K562 treated with DMSO at 1 percent for 12 hours (cell line): ENCODE data around the gene CYTH1. TPM values are rescaled to one million over a fixed set of nuclear protein-coding genes. Genes with fewer than 3 reads are reported as not detected.

Experiments
- total RNA-seq: library from RNA; unstranded; fragments of 300-600 nt; gene quantifications from 2 replicates; pipeline ENCODE4 v1.2.3, GENCODE V29; 2022; ENCODE audit not compliant: insufficient read depth

CYTH1 gene, protein sequence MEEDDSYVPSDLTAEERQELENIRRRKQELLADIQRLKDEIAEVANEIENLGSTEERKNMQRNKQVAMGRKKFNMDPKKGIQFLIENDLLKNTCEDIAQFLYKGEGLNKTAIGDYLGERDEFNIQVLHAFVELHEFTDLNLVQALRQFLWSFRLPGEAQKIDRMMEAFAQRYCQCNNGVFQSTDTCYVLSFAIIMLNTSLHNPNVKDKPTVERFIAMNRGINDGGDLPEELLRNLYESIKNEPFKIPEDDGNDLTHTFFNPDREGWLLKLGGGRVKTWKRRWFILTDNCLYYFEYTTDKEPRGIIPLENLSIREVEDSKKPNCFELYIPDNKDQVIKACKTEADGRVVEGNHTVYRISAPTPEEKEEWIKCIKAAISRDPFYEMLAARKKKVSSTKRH
- 25.0 and 38.3 TPM in 2 replicates for total RNA-seq

DNA sequence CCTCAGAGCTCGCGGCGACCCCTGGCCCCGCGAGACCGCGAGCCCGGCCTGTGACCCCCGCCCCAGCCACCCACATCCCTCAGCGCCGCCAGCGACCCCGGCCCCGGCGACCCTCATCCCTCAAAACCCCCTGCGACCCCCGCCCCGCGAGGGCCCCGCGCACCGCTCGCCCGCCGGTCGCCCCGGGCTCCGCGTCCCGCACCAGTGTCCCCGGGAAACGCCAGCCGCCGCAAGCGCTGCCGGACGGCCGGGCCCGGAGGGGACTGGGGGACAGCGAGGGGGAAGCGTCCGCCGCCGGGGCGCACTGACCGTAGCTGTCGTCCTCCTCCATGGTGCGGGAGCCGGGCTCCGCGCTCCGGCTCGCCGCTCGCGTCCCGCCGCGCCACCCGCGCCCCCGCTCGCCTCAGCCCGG lies at the start of gene CYTH1:
Gene CYTH1, minus strand, starts transcription at position 381 of the 412 bp plus-strand sequence. Its CDS starts 50 bp downstream, at position 331.

Other genes with a start within 250 kb of the CYTH1 start
- not detected in 2 replicates for gene DNAH17, start 204.9 kb downstream of the CYTH1 start, total RNA-seq
- gene USP36, start 58.5 kb upstream of the CYTH1 start, total RNA-seq = 15.4 and 23.1 TPM in 2 replicates
- gene CEP295NL, start 120.9 kb upstream of the CYTH1 start, total RNA-seq = not detected in 2 replicates
- gene TIMP2, start 143.1 kb upstream of the CYTH1 start, total RNA-seq = not detected in 2 replicates
- gene LGALS3BP, start 197.7 kb upstream of the CYTH1 start, total RNA-seq = 65.3 and 75.1 TPM in 2 replicates
- 40.4 and 72.2 TPM in 2 replicates for gene CANT1, start 227.5 kb upstream of the CYTH1 start, total RNA-seq
- not detected in 2 replicates for gene C1QTNF1, start 241.9 kb upstream of the CYTH1 start, total RNA-seq